Esophagus muscularis mucosa (tissue), 4 donors: ENCODE measurements around the gene ACTR8.

ENCODE experiments used
- CTCF ChIP-seq, 3 experiments: fragments of 200-600 bp in 2 of 3; fragments of 450-650 bp in 1 of 3; sonication (generic) in 2 of 3; IDR thresholded peaks; one replicate each; pipeline ENCODE4 v1.5.1; 2017 to 2019; ENCODE audit warnings: antibody characterized with exemption in 3 of 3, mild to moderate bottlenecking in 2 of 3, moderate library complexity in 1 of 3
- EP300 ChIP-seq: sonication (generic); formaldehyde crosslinking; IDR thresholded peaks from one replicate; pipeline ENCODE4 v1.6.1; 2017; ENCODE audit warnings: antibody characterized with exemption
- POLR2AphosphoS5 ChIP-seq, 2 donors: sonication (generic); formaldehyde crosslinking; IDR thresholded peaks; one replicate each; pipeline ENCODE4 v1.6.1; 2017; ENCODE audit warnings: antibody characterized with exemption in 2 of 2

GRCh38 chr3:53842436-53843194 is 39.3 kb downstream of the ACTR8 start:
- TF ChIP-seq CTCF (IDR thresholded peaks at IDR 0.05): peak in 1 of 3 experiments; percentile 3
- no peak for TF ChIP-seq POLR2AphosphoS5 (IDR thresholded peaks at IDR 0.05)
- no peak for TF ChIP-seq EP300
